Endothelial cell of umbilical vein (primary cell): ENCODE results near the gene STPG4.

ENCODE experiments used
- CTCF ChIP-seq, 2 donors: IDR thresholded peaks; 1 replicate in 1 of 2; 2 replicates in 1 of 2; pipeline ENCODE4 v1.5.1; 2011; ENCODE audit warnings: low read length in 2 of 2, mild to moderate bottlenecking in 2 of 2, moderate library complexity in 2 of 2, control low read depth in 1 of 2, inconsistent platforms in 1 of 2, low read depth in 1 of 2; ENCODE audit not compliant: insufficient read depth in 1 of 2; ENCODE audit errors: extremely low read depth in 1 of 2
- EZH2 ChIP-seq: IDR thresholded peaks from 2 replicates; pipeline ENCODE4 v1.6.1; 2012; ENCODE audit warnings: borderline replicate concordance, low read depth, mild to moderate bottlenecking, moderate library complexity, low read length, inconsistent platforms; ENCODE audit not compliant: severe bottlenecking
- FOS ChIP-seq: IDR thresholded peaks from 2 replicates; pipeline ENCODE4 v1.6.1; 2011; ENCODE audit warnings: mild to moderate bottlenecking, low read length, moderate library complexity, borderline replicate concordance; ENCODE audit not compliant: insufficient read depth
- GATA2 ChIP-seq: IDR thresholded peaks from 2 replicates; pipeline ENCODE4 v1.7.0; 2011; ENCODE audit warnings: low read depth, mild to moderate bottlenecking, moderate library complexity, mixed read lengths, low read length; ENCODE audit not compliant: insufficient read length, insufficient read depth
- JUN ChIP-seq: IDR thresholded peaks from 2 replicates; pipeline ENCODE4 v1.6.1; 2011; ENCODE audit warnings: borderline replicate concordance, low read depth; ENCODE audit not compliant: insufficient read length, insufficient read depth
- MAX ChIP-seq: IDR thresholded peaks from 2 replicates; pipeline ENCODE4 v1.6.1; 2011; ENCODE audit not compliant: insufficient read depth, insufficient read length
- MYC ChIP-seq: IDR thresholded peaks from one replicate; pipeline ENCODE4 v1.6.1; 2011; ENCODE audit warnings: mild to moderate bottlenecking, low read depth, low read length
- POLR2A ChIP-seq: IDR thresholded peaks from 2 replicates; pipeline ENCODE4 v1.6.1; 2012; ENCODE audit warnings: low read depth, mild to moderate bottlenecking, control low read depth, low read length
- POLR2AphosphoS5 ChIP-seq: IDR thresholded peaks from 2 replicates; pipeline ENCODE4 v1.6.1; 2012; ENCODE audit warnings: low read depth, mild to moderate bottlenecking, control low read depth, low read length, moderate library complexity; ENCODE audit not compliant: insufficient read depth

GRCh38 chr2:47128705-47129104 lies 26.4 kb downstream of the STPG4 start:
- TF ChIP-seq EZH2, result no peak
- TF ChIP-seq CTCF (IDR thresholded peaks at IDR 0.05; ENCODE audit: extremely low read depth in 1 of 2, insufficient read depth in 1 of 2, low read depth in 1 of 2, low read length in 2 of 2), result no peak
- no peak for TF ChIP-seq POLR2AphosphoS5
- no peak for TF ChIP-seq POLR2A
- TF ChIP-seq MAX, result no peak
- TF ChIP-seq MYC, result no peak
- TF ChIP-seq FOS, result no peak
- no peak for TF ChIP-seq JUN
- TF ChIP-seq GATA2, result no peak
